Measurements from ENCODE around the gene SUMO3. TPM values are rescaled to one million over a fixed set of nuclear protein-coding genes. Genes with fewer than 3 reads are reported as not detected.

Gene SUMO3
- total RNA-seq: 10 to 100 TPM; 30.5 to 38.3 (median 35.9) TPM

DNA sequence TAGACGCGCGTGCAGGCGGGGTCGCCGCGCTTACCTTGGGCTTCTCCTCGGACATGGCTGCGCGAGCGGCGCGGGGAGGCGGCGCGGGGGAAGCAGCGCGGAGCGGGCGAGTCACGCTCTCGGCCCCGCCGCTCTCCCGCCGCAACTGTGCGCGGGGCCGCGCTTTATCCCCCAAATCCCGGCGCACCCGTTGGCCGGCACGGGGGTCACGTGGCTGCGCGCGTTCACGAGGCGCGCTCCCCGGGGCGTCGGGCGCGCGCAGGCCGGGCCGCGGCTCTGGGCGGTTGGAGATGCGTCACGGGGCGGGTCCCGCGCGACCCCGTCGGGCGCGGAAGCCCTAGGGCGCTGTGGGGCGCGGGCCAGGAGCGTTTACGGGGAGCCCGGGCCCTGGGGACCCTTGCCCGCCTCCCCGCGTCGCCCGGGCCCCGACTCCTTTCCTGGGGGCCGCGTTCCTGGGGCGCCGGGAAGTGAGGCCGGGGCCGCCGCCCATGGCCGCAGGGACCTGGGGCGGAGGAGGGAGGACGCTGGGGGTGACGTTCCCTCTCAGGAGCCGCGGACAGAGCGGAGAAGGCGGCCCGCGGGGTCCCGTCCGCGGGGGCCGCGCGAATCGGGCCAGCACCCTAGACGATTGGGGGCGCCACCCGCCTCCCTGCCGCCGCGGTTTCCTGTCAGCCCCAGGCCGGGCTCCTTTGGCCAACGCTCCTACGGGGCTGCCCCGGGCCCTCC lies at the start of gene SUMO3:
SUMO3 (minus strand) TSS at position 149 of the 726 bp plus-strand sequence; CDS start at position 55, 94 bp downstream.
- peak in 1 of 2 donors; percentile 82 for DNase-seq (ENCODE audit: low spot score in 2 of 2)
- peak in 1 of 3 donors; percentile 4 for TF ChIP-seq POLR2AphosphoS5 (IDR thresholded peaks at IDR 0.05)
- TF ChIP-seq POLR2A (IDR thresholded peaks at IDR 0.05): peak; percentile 93 to 96
- TF ChIP-seq, protein P1, sequence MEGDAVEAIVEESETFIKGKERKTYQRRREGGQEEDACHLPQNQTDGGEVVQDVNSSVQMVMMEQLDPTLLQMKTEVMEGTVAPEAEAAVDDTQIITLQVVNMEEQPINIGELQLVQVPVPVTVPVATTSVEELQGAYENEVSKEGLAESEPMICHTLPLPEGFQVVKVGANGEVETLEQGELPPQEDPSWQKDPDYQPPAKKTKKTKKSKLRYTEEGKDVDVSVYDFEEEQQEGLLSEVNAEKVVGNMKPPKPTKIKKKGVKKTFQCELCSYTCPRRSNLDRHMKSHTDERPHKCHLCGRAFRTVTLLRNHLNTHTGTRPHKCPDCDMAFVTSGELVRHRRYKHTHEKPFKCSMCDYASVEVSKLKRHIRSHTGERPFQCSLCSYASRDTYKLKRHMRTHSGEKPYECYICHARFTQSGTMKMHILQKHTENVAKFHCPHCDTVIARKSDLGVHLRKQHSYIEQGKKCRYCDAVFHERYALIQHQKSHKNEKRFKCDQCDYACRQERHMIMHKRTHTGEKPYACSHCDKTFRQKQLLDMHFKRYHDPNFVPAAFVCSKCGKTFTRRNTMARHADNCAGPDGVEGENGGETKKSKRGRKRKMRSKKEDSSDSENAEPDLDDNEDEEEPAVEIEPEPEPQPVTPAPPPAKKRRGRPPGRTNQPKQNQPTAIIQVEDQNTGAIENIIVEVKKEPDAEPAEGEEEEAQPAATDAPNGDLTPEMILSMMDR (IDR thresholded peaks at IDR 0.05): no peak
- TF ChIP-seq EP300 (IDR thresholded peaks at IDR 0.05): no peak
- Histone ChIP-seq H3K36me3 (peaks cover 8% of the 10 kb centered on the region), H3K9me3 (peaks cover 22% of the 10 kb centered on the region), H3K27ac (peak within 1 kb of the TSS; percentile 91), H3K27me3 (no peaks in the 10 kb centered on the region), H3K4me3 (peak within 1 kb of the TSS; percentile 66), H3K4me1 (peaks cover 36% of the 10 kb centered on the region)
- WGBS: 0% methylated on average over 9 of the region's 108 CpGs

DNA sequence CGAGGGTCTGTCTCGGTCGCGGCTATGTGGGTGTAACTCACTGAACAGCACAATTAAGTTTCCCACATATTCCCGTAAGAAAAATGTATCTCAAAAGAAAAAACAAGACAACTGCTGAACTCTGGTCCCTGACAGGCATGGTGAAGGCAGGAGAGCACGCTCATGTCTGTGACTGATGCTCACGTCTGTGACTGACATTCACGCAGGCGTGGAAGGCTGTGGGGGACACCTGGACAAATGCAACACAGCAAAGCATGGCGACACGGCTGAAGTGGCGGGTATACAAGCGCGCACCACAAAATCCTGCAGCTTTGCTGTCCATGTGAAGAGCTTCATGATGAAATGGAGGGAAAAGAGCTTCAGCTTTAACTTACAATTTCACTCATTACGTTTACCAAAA lies 49.6 kb upstream of the SUMO3 start:
- Histone ChIP-seq H3K4me3 (no peak overlapping the region), H3K9me3 (no peaks in the 10 kb centered on the region), H3K36me3 (peaks cover 28% of the 10 kb centered on the region), H3K27ac (no peak overlapping the region), H3K27me3 (no peaks in the 10 kb centered on the region), H3K4me1 (peaks cover 67% of the 10 kb centered on the region)
- TF ChIP-seq, protein P1 (IDR thresholded peaks at IDR 0.05): no peak
- TF ChIP-seq POLR2A (IDR thresholded peaks at IDR 0.05) (no peak), EP300 (IDR thresholded peaks at IDR 0.05) (no peak), POLR2AphosphoS5 (IDR thresholded peaks at IDR 0.05) (no peak)
- peak in 1 of 2 donors; percentile 33 for DNase-seq (ENCODE audit: low spot score in 2 of 2)
- 92% methylated on average over 15 of the region's 15 CpGs for WGBS

DNA sequence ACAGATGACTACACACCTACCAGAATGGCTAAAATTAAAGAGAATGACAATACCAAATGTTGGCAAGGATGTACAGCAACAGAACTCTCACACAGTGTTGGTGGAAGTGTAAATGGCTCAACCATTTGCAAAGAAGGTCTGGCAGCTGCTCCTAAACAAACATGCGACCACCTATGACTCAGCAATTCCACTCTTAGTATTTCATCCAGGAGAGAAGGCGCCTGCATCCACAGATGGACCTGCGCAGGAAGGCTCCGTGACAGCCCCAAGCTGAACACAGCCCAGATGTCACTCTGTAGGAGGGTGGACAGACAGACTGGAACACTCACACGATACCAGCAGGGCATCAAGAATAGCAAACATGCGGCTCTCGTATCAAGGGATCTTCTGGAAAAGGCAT lies 48.9 kb upstream of the SUMO3 start:
- H3K4me3 ChIP-seq: no peak overlapping the region
- no peaks in the 10 kb centered on the region for H3K9me3 ChIP-seq
- TF ChIP-seq, protein P1 (IDR thresholded peaks at IDR 0.05): no peak
- no peak for TF ChIP-seq EP300 (IDR thresholded peaks at IDR 0.05)
- no peak for TF ChIP-seq POLR2AphosphoS5 (IDR thresholded peaks at IDR 0.05)
- TF ChIP-seq POLR2A (IDR thresholded peaks at IDR 0.05): no peak
- H3K4me1 ChIP-seq: peaks cover 60% of the 10 kb centered on the region
- no peaks in the 10 kb centered on the region for H3K27me3 ChIP-seq
- H3K27ac ChIP-seq: no peak overlapping the region
- WGBS: 67% methylated on average over 7 of the region's 7 CpGs
- DNase-seq (ENCODE audit: low spot score in 2 of 2): no peak
- H3K36me3 ChIP-seq: peaks cover 31% of the 10 kb centered on the region

DNA sequence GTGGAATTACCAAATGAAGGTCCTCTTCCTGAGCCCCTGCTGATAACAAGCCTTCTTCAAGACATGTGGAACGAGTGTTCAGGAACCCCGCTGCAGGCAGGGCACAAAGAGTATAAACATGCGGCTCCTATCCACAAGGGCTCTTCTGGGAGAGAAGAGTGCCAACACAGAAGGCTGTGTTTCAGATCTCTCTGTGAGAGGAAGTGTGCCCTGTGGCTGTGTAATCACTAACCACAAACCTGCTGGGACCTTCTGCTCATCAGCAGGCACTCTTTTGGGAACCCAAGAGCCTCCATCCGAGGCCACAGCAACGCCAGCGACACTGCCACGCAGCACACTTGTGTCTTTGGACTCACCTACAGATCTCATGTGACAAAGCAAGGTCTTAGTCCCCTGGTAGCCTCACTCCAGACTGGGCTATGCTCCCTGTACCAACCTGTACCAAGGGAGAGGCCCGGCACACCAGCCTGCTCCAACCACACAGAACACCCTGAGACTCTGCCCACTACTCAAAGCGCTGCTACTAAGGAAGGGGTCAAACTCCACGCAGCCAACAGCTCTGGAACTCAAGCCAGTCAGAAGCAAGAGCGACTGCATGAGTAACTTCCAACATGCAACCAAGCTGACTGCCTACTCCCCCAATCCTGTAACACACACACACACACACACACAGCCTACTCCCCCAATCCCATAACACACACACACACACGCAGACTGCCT lies 47.9 kb upstream of the SUMO3 start:
- 58% methylated on average over 11 of the region's 12 CpGs for WGBS
- peaks cover 50% of the 10 kb centered on the region for H3K4me1 ChIP-seq
- no peak overlapping the region for H3K4me3 ChIP-seq
- H3K36me3 ChIP-seq: peaks cover 35% of the 10 kb centered on the region
- H3K27me3 ChIP-seq: no peaks in the 10 kb centered on the region
- TF ChIP-seq POLR2A (IDR thresholded peaks at IDR 0.05) (no peak), EP300 (IDR thresholded peaks at IDR 0.05) (no peak), POLR2AphosphoS5 (IDR thresholded peaks at IDR 0.05) (no peak)
- TF ChIP-seq, protein P1 (IDR thresholded peaks at IDR 0.05): no peak
- H3K27ac ChIP-seq: no peak overlapping the region
- H3K9me3 ChIP-seq: no peaks in the 10 kb centered on the region
- DNase-seq (ENCODE audit: low spot score in 2 of 2): no peak

Measured in suprapubic skin (tissue), 4 donors.